ENCODE results near the gene GOLGB1.

Gene GOLGB1

DNA sequence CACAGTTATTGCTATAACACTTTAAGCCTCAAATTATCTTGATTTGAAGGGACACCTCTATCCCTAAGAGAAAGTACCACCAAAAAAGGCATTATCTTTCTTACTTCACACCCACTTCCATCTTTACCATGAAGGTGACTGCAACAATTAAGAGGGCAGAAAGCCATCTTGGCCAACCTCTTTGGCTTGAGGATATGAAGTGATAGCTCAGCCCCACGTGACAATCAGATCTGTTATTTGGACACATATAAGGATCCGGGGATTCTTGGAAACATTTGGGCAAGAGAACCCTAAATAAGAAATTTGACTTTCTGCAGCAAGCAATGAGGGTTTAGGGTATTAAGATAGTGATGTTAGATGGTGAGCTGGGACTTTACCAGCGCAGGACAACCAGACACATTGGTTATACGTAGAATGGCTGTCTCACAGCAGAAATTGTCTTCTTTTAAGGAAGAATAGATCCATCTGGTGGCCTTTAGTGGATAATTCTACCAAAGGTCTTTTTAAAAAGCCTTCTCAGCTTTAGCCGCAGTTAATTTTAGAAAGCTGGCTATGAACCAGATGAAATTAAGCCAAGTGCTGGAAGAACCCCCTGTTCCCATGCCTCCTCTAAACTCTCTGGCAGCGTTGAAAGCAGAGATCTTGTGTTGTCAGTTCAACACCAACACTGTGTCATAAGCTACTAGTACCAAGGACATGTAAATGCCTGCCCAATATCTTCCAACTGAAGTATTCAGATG, 101.2 kb downstream of the GOLGB1 start:
- DNase-seq (ENCODE audit: low read depth) = peak; percentile 55
- no peak overlapping the region for H3K4me3 ChIP-seq (ENCODE audit: low read depth, low read length)

DNA sequence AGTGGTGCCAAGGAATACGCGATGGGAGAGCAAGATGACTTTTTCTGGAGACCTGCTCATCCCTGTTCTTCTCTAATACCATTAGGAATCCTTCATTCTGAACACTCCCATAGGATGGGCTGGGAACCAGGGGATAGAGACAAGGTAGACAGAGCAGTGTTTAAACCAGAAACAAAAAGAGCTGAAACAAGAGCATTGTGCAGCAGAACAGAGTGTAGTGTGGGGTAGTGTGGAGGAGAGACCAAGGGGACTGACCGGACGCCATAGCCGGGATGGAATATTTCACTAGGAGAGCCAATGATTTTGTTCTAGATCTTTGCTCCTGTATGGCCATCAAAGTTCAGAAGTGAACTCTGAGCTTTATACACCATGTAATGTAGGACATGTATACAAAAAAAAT, 104.5 kb downstream of the GOLGB1 start:
- no peak overlapping the region for H3K4me3 ChIP-seq (ENCODE audit: low read depth, low read length)
- DNase-seq (ENCODE audit: low read depth) = no peak

DNA sequence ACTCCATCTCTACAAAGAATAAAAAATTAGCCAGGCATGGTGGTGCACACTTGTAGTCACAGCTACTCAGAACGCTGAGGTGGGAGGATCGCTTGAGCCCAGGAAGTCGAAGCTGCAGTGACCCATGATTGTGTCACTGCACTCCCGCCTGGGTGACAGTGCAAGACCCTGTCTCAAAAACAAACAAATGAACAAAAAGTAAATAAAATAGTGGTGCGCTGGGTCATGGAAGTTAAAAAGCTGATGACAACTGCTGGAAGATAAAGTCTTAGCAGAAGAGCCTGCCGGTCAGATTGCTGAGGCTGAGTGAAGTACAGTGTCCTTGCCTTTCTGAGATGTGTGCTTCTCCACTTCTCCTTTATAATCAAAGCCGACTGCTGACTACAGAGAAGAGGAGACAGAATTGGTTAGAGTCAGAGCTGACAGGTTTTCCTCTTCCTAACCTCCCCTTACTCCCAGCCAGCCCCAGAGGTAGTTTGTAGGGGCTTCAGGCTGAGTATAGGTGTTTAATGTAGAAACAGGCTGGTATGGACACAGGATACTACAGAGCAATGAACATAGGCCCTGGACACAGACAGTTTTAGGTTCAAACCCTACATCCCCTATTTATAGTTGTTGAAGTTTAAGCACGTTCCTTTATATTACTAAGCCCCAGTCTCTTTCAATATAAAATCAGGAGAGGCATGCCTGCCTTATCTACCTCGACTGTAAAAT, 106.8 kb downstream of the GOLGB1 start:
- no peak overlapping the region for H3K4me3 ChIP-seq (ENCODE audit: low read depth, low read length)
- DNase-seq (ENCODE audit: low read depth) = no peak

DNA sequence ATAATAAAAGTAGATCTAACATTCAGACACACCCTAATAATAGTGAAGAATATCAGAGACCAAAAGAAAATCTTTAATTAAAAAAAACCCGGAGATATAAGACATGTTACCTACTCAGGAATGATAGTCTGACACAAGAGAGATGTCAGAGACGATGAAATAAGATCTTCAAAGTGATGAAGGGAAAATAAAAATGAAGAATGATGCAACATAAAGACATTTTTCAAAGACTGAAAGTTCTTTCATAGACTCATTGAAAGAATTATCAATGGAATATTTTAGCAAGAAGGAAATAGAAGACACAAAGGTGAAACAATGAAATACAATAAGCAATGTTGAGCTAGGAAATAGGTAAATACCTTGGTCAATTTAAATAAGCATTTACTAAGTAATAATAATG, 108.4 kb downstream of the GOLGB1 start:
- H3K4me3 ChIP-seq (ENCODE audit: low read depth, low read length) = no peak overlapping the region
- DNase-seq (ENCODE audit: low read depth) = no peak

DNA sequence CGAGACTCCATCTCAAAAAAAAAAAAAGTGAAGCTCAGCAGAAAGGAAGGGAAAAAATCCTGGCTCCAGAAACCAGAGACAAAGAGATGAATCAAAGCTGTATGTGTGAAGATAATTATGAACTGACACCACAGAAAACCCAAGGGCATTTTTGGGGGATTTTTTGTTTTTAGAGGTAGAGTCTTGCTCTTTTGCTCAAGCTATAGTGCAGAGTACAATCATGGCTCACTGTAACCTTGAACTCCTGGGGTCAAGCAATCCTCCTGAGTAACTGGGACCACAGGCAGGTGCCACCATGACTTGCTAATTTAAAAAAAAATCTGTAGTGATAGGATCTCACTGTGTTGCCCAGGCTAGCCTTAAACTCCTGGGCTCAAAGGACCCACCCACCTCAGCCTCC, 111.6 kb downstream of the GOLGB1 start:
- no peak overlapping the region for H3K4me3 ChIP-seq (ENCODE audit: low read depth, low read length)
- no peak for DNase-seq (ENCODE audit: low read depth)

- H3K4me3 ChIP-seq (ENCODE audit: low read depth, low read length) = no peak overlapping the region
Observed at GRCh38 chr3:121630355-121630754, 119.2 kb downstream of the GOLGB1 start.

GRCh38 chr3:121629601-121630000, 119.9 kb downstream of the GOLGB1 start:
- no peak overlapping the region for H3K4me3 ChIP-seq (ENCODE audit: low read depth, low read length)
- DNase-seq (ENCODE audit: low read depth) = no peak

More at GRCh38 chr3:121630355-121630754, 119.2 kb downstream of the GOLGB1 start:
- DNase-seq (ENCODE audit: low read depth) = no peak

GRCh38 chr3:121627622-121628021, 121.9 kb downstream of the GOLGB1 start:
- DNase-seq (ENCODE audit: low read depth) = no peak
- H3K4me3 ChIP-seq (ENCODE audit: low read depth, low read length) = no peak overlapping the region

DNA sequence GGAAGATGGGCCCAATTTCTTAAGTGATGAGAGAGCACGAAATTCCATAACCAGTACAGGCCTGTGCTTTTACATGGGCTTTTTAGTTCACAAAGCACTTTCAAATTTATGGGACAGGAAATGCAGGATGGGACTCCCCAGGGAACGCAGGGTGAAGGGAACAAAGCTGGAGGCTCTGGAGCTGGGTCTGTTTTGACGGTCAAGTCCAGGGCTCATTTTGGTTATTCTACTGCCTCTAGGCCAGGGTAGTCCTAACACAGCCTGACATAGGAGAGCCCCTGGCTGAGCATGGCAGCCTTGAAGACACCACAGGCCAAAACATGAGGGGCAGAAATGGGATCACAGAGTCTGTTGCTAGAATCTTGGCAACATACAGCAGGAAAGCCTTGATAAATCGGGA, 122.3 kb downstream of the GOLGB1 start:
- H3K4me3 ChIP-seq (ENCODE audit: low read depth, low read length) = no peak overlapping the region

DNA sequence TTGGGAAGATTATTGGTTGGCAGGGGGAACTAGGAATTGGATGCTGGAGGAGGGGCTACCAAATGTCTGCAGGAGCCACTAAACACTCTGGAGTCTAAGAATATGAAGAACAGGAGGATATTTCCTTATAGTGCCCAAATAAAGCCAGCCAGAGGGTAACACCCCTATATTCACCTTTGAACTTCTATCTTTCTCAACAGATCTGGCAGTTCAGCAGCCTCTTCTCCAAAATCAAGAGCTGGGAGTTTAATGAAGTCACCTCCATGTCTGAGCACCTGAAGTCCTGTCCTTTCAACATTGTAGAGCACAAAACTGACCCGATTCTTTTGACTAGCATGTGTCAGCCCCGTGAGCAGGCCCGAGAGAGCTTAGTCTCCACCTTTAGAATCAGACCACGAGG, 123.0 kb downstream of the GOLGB1 start:
- no peak for DNase-seq (ENCODE audit: low read depth)
- no peak overlapping the region for H3K4me3 ChIP-seq (ENCODE audit: low read depth, low read length)

More for the DNA sequence above, 122.3 kb downstream of the GOLGB1 start:
- DNase-seq (ENCODE audit: low read depth) = no peak

DNA sequence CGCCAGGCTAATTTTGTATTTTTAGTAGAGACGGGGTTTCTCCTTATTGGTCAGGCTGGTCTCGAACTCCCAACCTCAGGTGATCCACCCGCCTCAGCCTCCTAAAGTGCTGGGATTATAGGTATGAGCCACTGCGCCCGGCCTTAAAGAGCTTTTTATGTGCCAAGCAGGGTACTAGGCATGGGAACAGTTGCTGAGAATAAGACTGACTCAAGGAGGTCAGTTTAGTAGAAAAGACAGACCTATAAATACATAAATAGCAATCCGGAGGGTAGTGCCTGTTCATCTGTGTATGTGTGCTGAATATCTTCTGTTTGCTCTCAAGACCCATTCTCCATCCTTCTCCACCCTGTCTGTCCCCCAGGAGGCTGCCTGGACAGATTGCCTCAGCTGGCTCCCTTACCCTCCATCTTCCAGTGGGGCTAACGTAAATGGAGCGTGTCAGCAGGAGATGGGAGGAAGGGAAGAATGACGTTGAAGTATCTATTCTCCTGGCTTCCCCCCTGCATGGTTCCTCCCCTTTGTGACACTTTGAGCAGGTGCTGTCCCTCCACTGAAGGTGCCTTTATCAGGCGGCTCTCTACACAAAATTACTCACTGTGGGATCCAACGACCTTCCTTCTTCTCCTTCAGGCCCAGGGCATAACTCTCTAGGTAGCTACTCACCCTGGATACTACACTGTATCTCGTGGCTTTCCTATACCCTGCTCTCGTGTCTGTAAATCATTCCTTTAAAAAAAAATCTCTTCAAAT, 125.2 kb downstream of the GOLGB1 start:
- H3K4me3 ChIP-seq (ENCODE audit: low read depth, low read length) = no peak overlapping the region
- DNase-seq (ENCODE audit: low read depth) = no peak

GRCh38 chr3:121621491-121621890, 128.1 kb downstream of the GOLGB1 start:
- no peak overlapping the region for H3K4me3 ChIP-seq (ENCODE audit: low read depth, low read length)
- no peak for DNase-seq (ENCODE audit: low read depth)

DNA sequence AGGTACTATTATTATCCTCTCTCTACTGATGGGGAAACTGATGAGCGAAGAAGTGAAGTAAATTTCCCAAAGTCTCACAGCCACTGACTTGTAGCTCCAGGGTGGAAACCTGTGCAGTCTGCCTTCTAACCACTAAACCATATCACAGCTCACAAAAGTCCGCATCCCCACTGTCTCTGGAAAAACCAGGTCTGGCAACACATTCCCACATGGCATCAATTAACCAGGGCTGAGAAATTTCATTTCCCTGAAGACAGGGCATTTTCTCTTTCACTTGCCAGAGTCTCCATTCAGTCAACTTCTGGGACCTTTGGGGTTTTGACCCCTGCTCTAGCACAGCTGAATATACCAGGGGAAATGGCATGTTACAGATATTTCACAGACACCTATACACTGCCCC, 129.8 kb downstream of the GOLGB1 start:
- no peak for DNase-seq (ENCODE audit: low read depth)
- no peak overlapping the region for H3K4me3 ChIP-seq (ENCODE audit: low read depth, low read length)

All from skeletal muscle cell (primary cell).